ENCODE results near the gene MXRA8.

MXRA8 gene

DNA sequence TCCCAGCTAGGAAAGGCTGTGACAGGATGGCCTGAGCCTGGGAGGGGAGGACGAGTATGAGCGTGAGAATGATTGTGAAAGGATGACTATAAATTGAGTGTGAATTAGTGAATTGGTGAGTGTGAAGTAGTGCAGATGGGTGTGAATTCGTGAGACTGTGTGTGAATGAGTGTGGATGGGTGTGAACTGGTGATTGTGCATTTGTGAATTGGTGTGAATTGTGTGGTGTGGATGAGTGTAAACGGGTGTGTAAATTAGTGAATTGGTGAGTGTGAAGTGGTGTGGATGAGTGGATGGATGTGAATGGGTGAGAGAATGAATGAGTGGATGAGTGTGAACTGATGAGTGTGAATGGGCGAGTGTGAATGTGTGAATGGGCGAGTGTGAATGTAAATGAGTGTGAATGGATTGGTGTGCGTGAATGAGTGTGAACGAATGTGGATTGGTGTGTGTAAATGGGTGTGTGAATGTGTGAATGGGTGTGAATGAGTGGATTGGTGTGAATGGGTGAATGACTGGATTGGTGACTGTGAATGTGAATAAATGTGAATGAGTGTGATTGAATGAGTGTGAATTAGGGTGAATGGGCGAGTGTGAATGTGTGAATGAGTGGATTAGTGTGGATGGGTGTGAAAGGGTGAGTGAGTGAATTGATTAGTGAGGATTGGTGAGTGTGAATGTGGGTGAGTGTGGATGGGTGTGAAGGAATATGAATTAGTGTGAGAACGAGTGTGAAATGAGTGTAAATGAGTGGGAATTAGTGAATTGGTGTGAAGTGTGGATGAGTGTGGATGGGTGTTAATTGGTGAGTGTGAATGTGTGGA, 7.7 kb upstream of the MXRA8 start:
- ATAC-seq (no peak), DNase-seq (no peak)
- H3K27me3 Mint-ChIP-seq = no peaks in the 10 kb centered on the region
- no peaks in the 10 kb centered on the region for H3K9me3 Mint-ChIP-seq
- H3K4me1 Mint-ChIP-seq = peaks cover 4% of the 10 kb centered on the region
- H3K4me3 Mint-ChIP-seq = no peak overlapping the region
- no peak overlapping the region for H3K27ac Mint-ChIP-seq
- no peaks in the 10 kb centered on the region for H3K36me3 Mint-ChIP-seq (ENCODE audit: low read depth)

DNA sequence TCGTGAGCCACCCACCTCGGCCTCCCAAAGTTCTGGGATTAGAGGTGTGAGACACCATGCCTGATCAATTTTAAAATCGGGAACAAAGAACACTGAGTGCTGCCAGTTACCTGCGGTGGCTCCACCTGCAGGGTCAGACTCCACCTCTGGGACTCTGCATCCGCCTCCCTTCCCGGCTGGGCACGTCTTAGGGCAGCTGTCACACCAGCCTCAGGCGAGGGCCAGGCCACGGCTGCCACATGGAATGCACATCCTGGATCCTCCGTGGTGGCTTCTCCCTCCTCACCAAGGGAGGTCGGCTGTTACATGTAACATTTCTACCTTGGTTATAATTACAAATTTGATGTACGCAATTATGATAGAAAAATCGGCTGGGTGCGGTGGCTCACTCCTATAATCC, 5.9 kb upstream of the MXRA8 start:
- Mint-ChIP-seq H3K9me3 (no peaks in the 10 kb centered on the region), H3K4me3 (no peak overlapping the region), H3K27me3 (peaks cover 2% of the 10 kb centered on the region), H3K36me3 (ENCODE audit: low read depth) (no peaks in the 10 kb centered on the region), H3K4me1 (peaks cover 2% of the 10 kb centered on the region), H3K27ac (no peak overlapping the region)
- ATAC-seq = no peak
- DNase-seq = no peak

DNA sequence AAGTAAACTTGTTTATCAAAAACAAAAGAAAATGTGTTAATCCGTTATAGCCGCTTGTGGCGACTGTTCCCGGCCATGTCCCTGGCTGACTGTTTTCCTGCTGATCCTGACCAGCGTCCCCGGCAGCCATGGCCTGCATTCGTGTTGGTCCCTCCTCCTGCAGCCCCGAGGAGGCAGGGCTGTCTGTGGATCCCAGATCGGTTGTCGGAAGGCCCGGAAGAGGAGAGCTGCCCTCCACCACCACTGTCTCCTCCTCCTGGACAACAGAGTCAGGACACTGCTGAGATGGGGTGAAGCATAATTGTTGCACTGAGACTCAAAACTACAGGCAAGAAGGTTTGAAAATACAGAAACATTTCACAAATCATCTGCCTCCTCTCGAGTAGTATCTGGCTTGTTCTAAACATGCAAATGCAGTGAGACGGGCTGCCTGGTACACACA, 3.6 kb upstream of the MXRA8 start:
- peaks cover 12% of the 10 kb centered on the region for H3K4me1 Mint-ChIP-seq
- ATAC-seq (no peak), DNase-seq (no peak)
- H3K27ac Mint-ChIP-seq = no peak overlapping the region
- H3K27me3 Mint-ChIP-seq = peaks cover 3% of the 10 kb centered on the region
- no peaks in the 10 kb centered on the region for H3K36me3 Mint-ChIP-seq (ENCODE audit: low read depth)
- H3K4me3 Mint-ChIP-seq = no peak overlapping the region
- H3K9me3 Mint-ChIP-seq = no peaks in the 10 kb centered on the region

DNA sequence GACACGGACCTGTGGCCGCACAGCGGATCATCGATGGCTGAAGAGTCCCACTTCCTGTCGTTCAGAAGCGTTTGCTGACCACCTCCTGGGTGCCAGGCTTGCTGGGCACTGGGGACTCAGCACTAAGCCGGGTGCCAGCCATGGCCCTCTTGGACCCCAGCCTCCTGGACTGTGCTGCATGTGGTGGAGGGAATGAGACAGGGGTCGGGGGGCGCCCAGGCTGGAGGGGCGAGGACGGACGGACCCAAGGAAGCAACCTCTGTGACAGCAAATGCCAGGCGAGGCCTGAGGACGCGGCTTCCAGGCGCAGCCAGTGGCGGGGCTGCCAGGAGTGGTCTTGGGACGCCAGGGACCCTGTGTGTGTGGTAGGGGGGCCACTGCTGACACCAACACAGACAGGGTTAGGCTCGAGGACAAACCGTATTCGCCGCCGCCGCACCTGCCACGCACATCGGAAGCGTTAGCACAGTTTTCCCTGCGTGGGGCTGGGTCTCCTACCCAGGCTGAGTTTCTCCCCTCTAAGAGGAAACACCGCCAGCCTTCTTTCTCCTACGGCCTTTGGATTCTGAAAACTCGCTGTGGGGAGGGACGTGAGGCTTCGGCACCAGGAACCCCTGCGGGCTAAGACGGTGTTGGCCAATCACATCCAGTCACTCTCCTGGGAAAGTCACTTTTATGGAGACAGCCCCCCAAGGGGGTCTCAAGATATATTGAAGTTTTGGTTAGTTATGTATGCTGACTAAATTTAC, 3.1 kb upstream of the MXRA8 start:
- no peak for DNase-seq
- Mint-ChIP-seq H3K4me3 (no peak overlapping the region), H3K27ac (no peak overlapping the region), H3K36me3 (ENCODE audit: low read depth) (no peaks in the 10 kb centered on the region), H3K27me3 (peaks cover 3% of the 10 kb centered on the region), H3K9me3 (no peaks in the 10 kb centered on the region), H3K4me1 (peaks cover 12% of the 10 kb centered on the region)
- ATAC-seq = no peak

DNA sequence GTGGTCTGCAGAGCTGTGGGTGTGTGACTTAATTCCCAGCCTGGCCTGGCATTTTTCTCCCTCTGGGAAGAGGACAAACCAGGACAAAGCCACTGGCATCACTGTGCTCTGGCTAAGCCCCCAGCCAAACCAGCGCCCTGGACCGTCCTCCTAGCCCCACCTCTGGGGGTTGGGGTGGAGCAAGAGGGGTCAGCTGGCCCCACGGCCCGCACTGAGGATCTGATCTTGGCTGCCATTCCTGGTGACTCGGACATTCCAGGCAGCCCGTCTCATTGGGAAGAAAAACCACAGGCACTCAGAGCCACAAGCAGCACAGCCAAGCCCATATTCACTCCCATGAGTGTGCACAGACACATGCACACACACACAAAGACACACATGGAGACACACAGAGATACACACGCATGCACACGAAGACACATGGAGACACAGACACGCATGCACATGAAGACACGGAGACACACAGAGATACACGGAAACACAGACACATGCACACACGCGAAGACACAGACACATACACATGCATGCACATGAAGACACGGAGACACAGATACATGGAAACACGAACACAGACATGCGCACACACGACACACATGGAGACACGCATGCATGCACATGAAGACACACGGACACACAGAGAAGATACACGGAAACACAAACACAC, 2.3 kb upstream of the MXRA8 start:
- Mint-ChIP-seq H3K27ac (no peak overlapping the region), H3K36me3 (ENCODE audit: low read depth) (no peaks in the 10 kb centered on the region), H3K4me3 (no peak overlapping the region), H3K27me3 (peaks cover 3% of the 10 kb centered on the region), H3K9me3 (no peaks in the 10 kb centered on the region), H3K4me1 (peaks cover 12% of the 10 kb centered on the region)
- no peak for ATAC-seq
- no peak for DNase-seq

DNA sequence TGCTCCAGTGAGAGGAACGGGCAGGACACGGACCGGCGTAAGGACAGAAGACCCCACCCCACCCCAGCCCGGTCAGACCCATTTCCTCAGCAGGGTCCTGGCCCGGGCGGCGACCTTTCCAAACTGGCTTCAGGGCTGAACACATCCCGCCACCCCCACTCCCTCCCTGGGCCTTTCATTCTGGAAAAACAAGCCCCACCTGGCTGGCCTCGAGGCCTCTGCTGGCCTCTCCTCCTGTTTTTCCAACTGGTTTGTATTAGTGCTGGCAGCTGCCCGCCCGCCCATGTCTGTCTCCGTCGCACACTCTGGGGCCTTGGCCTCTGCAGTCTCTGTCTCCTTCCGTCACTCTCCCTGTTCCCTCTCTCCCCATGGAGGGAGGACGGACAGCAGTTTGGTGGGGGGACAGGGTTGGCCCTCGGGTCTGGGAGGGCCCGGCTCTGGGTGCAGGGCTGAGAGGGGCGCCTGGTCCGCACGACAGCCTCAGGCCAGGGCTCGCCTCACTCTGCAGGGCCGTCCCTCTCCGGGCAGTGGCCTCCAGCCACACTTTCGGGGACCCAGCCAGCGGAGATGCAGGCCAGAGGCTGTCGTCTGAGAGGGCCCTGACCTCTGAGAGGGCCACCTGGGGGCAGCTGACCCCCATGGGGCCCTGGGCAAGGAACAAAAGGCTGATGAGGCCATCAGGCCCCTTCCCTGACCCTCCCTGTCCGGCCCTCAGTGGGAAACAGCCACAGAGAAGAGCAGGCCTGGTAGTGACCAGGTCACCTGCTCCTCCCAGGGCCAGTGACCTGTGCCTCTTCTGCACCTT, 1.5 kb upstream of the MXRA8 start:
- Mint-ChIP-seq H3K27ac (no peak overlapping the region), H3K27me3 (peaks cover 3% of the 10 kb centered on the region), H3K4me3 (no peak overlapping the region), H3K9me3 (no peaks in the 10 kb centered on the region), H3K36me3 (ENCODE audit: low read depth) (no peaks in the 10 kb centered on the region), H3K4me1 (peaks cover 12% of the 10 kb centered on the region)
- ATAC-seq (no peak), DNase-seq (no peak)

DNA sequence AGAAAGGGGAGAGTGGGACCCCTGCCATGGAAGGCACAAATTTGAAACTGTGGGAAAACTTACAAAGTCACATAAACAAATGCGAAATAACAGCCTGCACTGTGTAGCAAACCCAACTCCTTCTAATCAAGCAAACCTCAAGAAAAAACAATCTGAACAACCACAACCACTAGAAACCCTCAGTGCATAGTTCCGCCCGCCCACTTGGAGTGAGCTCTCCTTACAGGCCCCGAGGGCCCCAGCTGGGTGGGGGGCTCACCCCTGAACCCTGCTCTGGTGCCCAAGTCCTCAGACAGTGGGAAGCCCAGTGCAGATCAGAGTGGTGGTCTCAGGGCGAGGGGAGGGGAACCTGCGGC, 931 bp upstream of the MXRA8 start:
- Mint-ChIP-seq H3K27me3 (peaks cover 5% of the 10 kb centered on the region), H3K9me3 (no peaks in the 10 kb centered on the region), H3K27ac (no peak overlapping the region), H3K4me1 (peaks cover 13% of the 10 kb centered on the region), H3K4me3 (no peak overlapping the region), H3K36me3 (ENCODE audit: low read depth) (no peaks in the 10 kb centered on the region)
- no peak for DNase-seq
- ATAC-seq = no peak

DNA sequence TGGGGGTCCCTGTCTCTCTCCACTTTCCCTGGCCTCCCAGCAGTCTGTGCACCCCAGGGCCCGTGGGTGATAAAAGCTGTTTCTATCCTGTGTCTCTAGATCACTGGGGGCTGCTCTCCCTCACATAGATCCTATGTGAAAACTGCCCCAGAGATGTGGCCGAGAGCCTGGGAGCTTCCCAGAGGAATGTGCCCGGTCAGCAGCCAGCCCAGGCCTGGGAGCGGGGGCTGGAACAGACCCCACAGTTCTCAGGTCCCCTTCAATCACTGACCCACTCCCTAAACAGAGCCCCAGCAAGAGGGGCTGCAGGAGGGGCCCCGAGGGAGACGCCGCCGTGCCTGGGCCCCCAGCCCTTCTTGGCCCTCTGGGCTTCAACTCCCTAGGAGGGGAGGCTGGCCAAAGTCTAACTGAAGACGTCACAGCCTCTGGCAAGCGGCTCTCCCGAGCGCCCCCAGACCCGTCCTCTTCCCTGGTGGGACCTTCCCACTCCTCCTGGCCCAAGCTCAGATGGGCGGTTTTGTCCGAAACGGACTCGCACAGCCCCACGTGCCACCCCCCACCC, 403 bp downstream of the MXRA8 start:
- no peaks in the 10 kb centered on the region for H3K36me3 Mint-ChIP-seq (ENCODE audit: low read depth)
- peaks cover 14% of the 10 kb centered on the region for H3K27me3 Mint-ChIP-seq
- ATAC-seq (no peak), DNase-seq (no peak)
- no peak overlapping the region for H3K4me3 Mint-ChIP-seq
- H3K9me3 Mint-ChIP-seq = no peaks in the 10 kb centered on the region
- no peak overlapping the region for H3K27ac Mint-ChIP-seq
- H3K4me1 Mint-ChIP-seq = peaks cover 14% of the 10 kb centered on the region

DNA sequence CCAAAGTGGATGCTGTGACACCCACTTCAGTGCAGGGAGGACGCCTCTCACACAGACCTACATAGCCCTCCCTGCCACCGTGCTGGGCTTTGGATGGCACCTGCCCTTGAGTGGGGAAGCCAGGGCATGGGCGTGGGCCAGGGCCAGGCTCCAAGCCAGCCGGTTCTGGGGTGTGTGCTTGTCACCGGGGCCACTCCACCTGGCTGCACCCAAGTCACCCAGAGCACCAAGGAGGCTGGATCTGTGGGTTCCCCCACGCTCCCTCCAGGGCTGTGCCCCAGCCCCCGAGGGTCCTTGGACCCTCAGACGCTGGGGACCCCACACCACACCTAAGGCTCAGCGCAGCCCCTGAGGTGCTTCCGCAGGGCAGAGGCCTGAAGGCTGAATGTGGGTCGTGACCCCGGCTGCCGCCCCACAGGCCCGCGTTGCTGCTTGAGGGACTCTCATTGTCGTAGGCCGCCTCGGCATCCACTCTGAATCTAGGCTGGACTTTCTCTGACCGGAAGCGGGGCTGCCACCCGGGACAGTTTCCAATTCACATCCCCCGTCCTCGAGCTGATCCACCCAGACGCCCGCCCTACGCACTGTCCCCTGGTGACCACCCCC, 1.5 kb downstream of the MXRA8 start:
- Mint-ChIP-seq H3K27me3 (peaks cover 24% of the 10 kb centered on the region), H3K4me1 (peaks cover 23% of the 10 kb centered on the region), H3K36me3 (ENCODE audit: low read depth) (no peaks in the 10 kb centered on the region), H3K27ac (no peak overlapping the region), H3K9me3 (no peaks in the 10 kb centered on the region), H3K4me3 (no peak overlapping the region)
- no peak for ATAC-seq
- DNase-seq = no peak

DNA sequence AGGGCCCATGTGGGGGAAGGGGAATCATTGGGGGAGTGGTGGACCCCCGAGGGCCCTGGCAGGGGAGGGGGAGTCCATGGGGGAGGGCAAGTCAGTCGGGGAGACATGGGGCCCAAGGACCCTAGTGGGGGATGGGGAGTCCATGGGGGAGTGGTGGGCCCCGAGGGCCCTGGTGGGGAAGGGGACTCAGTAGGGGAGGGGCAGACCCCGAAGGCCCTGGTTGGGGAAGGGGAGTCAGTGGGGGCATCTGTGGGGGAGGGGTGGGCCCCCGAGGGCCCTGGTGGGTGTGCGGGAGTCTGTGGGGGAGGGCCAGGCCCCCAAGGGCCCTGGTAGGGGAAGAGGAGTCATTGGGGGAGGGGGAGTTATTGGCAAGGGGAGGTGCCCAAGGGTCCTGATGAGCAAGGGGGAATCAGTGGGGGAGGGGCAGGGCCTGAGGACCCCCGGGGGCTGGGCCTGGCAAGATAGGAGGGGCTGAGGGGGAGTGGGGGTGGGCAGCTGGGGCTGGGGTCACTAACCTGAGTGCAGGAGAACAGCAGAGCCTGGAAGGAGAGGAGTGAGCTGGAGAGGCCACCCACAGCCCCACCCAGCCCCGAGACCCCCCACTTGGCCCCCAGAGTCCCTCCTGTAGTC, 2.1 kb downstream of the MXRA8 start:
- H3K4me3 Mint-ChIP-seq = no peak overlapping the region
- ATAC-seq (no peak), DNase-seq (no peak)
- H3K36me3 Mint-ChIP-seq (ENCODE audit: low read depth) = no peaks in the 10 kb centered on the region
- no peak overlapping the region for H3K27ac Mint-ChIP-seq
- H3K4me1 Mint-ChIP-seq = peaks cover 23% of the 10 kb centered on the region
- no peaks in the 10 kb centered on the region for H3K9me3 Mint-ChIP-seq
- peaks cover 24% of the 10 kb centered on the region for H3K27me3 Mint-ChIP-seq

DNA sequence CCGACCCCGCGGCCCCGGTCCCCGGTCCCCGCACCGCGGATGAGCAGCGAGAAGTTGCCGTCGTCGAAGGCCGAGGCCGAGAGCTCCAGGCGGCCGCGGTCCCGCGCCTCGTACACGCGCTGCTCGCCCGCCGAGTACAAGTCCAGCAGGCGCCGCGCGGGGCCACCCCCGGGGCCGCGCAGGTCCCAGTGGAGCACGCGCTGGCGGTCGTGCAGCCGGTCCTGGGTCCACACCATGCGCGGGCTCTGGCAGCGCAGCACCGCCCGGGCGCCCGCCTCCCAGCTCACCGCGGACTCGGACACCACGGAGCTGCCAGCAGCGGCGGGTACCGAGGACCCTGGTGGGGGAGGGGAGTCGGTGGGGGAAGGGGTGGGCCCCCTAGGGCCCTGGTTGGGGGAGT, 2.9 kb downstream of the MXRA8 start:
- H3K36me3 Mint-ChIP-seq (ENCODE audit: low read depth) = no peaks in the 10 kb centered on the region

DNA sequence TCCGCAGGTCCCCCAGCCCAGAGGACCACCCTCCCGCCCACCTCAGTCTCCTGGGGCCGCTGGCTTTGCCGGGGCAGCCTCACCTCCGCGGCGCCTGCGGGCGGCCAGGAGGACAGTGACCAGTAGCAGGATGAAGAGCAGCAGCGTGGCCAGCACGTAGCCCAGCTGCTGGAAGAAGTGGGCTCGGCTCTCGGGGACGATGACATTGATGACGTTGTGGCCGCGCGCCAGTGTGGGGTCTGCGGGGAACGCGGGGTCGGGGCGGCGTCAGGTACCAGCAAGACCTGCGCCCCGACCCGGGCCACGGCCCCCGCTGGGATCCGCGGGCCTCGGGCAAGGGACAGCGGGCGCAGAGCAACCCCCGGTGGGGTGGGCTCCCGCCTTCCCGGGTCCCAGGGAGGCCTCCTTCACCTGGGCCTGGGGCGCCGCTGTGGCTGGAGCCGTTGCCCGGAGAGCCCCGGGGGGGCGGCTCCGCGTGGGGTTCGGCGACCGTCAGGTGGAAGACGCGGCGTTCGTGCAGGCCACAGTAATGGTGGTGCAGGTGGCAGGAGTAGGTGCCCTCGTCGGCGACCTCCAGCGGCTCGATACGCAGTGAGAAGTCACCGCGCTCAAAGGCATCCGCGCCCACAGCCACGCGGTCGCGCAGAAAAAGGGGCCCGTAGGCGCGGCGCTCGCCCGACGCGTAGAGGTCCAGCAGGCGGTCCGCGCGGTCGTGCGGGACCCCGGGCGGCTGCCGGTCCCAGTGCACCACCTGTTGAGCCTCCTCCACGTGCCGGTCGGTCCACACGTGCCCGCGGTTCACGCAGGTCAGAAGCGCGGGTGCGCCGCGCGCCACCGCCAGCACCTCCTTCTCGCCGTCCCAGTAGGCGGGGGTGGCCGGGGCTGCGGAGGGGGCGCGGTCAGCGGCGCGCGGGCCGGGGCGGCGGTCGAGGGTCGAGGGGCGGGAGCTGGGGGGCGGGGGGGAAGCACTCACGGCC, 3.8 kb downstream of the MXRA8 start:
- no peaks in the 10 kb centered on the region for H3K36me3 Mint-ChIP-seq (ENCODE audit: low read depth)
- no peaks in the 10 kb centered on the region for H3K9me3 Mint-ChIP-seq
- peaks cover 24% of the 10 kb centered on the region for H3K27me3 Mint-ChIP-seq
- H3K4me1 Mint-ChIP-seq = peaks cover 23% of the 10 kb centered on the region
- no peak overlapping the region for H3K27ac Mint-ChIP-seq
- no peak overlapping the region for H3K4me3 Mint-ChIP-seq
- DNase-seq (no peak), ATAC-seq (no peak)

More for the DNA sequence above, 2.9 kb downstream of the MXRA8 start:
- no peak overlapping the region for H3K4me3 Mint-ChIP-seq
- H3K27me3 Mint-ChIP-seq = peaks cover 24% of the 10 kb centered on the region
- no peak for DNase-seq
- peak; percentile 26 for ATAC-seq
- no peak overlapping the region for H3K27ac Mint-ChIP-seq
- no peaks in the 10 kb centered on the region for H3K9me3 Mint-ChIP-seq
- peaks cover 23% of the 10 kb centered on the region for H3K4me1 Mint-ChIP-seq

All from activated naive CD8-positive, alpha-beta T cell treated with anti-CD3 and anti-CD28 coated beads, Interleukin-2, amount 50 U/mL, for 24 hours (primary cell).